Amniotic epithelial cell (primary cell): ENCODE data around the gene CAMSAP1.

Source experiments
- DNase-seq: peaks from one replicate; pipeline ENCODE4 v3.0.0-alpha.2; 2010; ENCODE audit warnings: low read depth

The CAMSAP1 gene

DNA sequence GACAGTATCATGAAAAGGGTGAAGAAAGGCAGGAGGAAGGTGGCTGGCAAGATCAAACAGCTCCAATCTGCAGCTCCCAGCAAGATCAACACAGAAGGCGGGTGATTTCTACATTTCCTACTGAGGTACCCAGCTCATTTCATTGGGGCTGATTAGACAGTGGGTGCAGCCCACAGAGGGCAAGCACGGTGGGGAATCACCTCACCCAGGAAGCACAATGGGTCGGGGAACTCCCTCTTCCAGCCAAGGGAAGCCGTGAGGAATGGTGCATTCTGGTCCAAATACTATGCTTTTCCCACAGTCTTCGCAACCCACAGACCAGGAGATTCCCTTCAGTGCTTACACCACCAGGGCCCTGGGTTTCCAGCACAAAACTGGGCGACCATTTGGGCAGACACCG, 66.8 kb downstream of the CAMSAP1 start:
- DNase-seq: peak; percentile 15

DNA sequence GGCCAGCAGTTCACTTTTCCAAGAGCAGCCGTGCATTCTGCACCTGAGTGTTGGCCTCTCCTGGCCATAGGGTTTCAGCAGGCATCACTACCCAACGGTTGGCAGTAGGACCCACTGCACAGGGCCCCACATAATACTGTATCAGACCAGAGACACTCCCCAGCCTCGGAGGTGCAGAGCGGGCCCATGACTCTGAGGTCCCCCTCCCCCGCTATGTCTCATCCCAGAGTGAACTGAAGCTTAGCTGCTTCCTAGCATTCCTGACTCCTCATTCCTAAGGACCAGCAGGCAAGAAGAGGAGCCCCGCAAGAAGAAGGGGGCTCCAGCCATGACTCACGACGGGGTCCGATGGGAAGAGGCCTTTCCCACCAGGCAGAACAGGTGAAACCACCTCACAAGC, 67.2 kb downstream of the CAMSAP1 start:
- peak; percentile 21 for DNase-seq

DNA sequence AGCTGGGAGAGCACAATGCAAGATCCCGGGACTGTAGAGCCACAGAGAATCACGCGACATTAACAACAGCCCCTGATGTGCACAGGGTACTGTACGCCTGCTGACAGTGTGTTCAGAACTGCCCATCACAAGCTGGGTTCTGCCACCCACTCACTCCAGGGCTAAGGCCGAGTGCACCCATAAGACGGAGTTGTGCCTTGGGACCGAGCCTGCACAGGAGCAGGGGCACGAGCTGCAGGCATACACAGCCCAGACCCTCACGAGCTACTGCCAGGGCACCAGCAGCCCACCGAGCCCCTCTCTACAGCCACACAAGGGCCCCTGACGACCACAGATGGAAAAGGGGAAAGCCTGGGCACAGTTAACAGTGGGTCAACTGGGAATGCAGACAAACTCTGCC, 67.8 kb downstream of the CAMSAP1 start:
- DNase-seq: no peak

GRCh38 chr9:135835131-135835530, 72.2 kb downstream of the CAMSAP1 start:
- DNase-seq: no peak

- no peak for DNase-seq
These were observed 73.5 kb downstream of the CAMSAP1 start for GRCh38 chr9:135833864-135834263.

GRCh38 chr9:135830496-135830895, 76.8 kb downstream of the CAMSAP1 start:
- DNase-seq: peak; percentile 22

GRCh38 chr9:135828656-135829055, 78.7 kb downstream of the CAMSAP1 start:
- no peak for DNase-seq

DNA sequence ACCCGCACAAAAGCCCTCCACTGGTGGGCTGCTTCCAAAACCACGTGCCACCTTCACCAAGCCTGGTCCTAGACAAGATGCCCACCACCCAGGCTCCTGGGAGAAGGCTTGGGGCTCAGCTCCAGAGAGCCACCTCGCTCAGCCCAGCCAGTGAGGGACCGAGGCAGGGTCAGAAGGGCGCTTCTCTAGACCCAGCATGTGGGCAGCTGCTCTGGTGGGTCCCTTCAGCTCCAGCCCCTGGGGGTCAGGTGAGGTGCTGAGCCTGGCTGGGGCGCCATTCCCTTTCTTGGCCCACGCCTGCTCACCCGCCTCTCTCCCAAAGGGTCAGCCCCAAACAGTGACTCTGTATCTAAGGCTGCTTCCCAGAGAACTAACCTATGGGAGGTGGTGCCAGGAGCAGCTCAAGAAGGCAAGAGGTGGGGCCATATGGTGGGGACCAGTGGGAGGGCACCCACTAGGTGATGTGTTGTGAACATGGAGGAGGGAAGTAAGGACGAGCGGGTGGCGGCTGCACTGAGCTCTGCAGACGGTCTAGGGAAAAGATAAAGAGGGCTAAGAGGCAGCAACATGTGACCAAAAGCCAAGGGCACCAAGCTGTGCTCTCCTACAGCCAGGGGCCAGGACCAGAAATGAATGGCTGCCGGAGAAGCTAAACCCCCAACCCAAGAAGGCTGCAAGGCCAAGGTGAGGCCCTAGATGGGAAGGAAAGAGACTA, 79.3 kb downstream of the CAMSAP1 start:
- no peak for DNase-seq

DNA sequence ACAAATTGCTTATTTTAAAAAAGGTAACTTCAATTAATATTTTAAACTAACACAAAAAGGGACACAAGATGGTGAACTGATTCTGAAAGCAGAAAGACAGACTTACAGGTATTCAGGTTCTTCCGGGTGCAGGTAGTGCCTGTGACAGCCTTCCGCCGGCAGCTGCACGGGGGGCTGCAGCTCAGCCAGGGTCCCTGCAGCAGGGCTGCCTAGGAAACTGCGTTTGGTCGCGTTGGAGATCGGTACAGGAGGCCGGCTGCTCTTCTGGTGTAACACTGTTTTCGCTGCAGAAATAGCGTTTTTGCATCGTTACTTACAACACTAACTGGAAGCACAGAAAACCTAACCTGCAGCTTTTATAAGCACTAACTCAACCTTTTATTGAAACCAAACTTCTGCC, 80.0 kb downstream of the CAMSAP1 start:
- DNase-seq: no peak

DNA sequence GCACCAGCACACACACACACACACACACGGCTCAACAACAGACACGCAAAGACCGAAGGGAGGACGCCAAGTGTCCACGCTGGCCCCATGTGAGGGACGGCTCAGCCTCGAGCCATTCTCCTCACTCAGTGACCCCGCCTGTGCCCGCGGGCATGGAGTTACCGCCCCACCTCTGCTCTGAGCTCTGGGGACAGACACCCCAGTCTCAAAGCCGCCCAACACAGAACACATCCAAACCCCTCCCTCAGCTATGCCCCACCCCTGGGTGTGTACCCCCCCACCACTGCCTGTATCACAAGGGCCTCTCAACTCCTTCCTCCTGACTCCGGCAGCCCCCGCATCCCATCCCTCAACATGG, 81.2 kb downstream of the CAMSAP1 start:
- no peak for DNase-seq

DNA sequence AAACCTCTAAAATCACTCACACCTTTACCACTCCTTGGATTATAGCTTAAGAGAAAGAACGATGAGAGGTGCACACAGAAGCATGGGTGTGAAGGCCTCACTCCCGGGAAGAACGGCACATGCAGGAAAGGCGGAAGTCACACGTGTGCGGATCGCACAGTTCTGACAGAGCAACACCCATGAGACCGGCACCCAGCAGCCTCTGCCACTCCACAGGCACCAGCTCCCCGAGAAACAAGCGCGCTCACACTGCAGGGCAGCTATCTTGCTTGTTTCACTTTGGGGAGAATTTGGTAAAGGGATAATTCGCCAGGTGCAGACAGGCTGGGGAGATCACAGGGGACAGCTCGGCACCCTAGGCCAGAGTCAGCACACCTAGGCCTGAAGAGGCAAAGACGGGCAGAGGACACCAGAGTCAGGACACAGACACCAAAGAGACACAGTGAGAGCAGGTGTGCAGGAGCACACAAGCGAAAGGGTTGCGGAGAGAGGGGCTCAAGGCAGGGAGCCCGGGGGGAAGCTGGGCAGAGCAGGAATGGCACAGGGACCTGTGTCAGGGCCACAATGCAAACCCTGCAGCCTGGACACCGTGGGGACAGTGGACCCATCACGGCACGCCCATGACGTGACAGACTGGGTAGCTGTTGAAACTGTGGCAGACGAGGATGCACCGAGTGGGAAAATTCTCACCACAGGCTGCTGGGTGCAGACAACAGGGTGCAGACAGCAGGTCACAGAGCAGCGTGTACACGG, 81.7 kb downstream of the CAMSAP1 start:
- DNase-seq: no peak

DNA sequence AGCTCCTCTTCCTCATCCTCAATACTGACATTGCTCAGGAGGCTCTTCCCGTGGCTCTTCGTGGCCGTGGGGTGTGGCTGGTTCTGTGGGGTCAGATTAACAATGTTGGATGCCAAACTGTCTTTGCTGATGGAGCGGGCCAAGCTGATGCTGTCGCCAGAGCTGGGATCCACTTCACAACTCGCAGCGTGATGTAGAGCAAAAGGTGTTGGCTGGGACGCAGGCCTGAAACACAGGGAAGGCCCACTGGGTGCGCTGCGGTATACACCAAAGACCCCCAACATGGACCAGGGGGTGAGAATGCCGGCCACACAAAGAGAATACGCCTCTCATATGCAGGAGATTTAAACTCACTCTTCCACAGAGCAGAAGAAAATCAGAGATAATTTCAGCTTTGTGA, 84.3 kb downstream of the CAMSAP1 start:
- DNase-seq: no peak

GRCh38 chr9:135822374-135822755, 85.0 kb downstream of the CAMSAP1 start:
- DNase-seq: no peak

GRCh38 chr9:135821733-135822373, 85.5 kb downstream of the CAMSAP1 start:
- DNase-seq: no peak

DNA sequence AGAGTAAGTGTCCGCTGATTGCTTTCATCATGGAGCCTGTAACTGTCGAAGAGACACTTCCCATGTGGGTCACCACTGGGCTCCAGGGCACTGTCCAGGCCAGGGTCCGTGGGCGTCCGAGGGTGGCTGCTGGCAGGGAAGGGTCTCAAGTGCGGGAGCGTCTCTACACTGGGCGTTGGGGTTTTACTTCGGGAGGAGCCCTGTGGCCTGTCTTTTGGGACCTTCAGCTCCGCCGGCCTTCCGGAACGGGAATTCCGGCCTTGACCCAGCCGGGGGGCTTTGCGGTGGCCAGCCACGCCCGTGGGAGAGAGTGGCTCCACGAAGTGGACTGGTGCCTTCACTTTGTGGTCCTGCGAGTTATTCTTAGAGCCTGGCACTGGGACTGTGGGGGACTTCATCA, 86.2 kb downstream of the CAMSAP1 start:
- no peak for DNase-seq

GRCh38 chr9:135820661-135821060, 86.7 kb downstream of the CAMSAP1 start:
- DNase-seq: no peak

GRCh38 chr9:135819905-135820304, 87.4 kb downstream of the CAMSAP1 start:
- DNase-seq: no peak

DNA sequence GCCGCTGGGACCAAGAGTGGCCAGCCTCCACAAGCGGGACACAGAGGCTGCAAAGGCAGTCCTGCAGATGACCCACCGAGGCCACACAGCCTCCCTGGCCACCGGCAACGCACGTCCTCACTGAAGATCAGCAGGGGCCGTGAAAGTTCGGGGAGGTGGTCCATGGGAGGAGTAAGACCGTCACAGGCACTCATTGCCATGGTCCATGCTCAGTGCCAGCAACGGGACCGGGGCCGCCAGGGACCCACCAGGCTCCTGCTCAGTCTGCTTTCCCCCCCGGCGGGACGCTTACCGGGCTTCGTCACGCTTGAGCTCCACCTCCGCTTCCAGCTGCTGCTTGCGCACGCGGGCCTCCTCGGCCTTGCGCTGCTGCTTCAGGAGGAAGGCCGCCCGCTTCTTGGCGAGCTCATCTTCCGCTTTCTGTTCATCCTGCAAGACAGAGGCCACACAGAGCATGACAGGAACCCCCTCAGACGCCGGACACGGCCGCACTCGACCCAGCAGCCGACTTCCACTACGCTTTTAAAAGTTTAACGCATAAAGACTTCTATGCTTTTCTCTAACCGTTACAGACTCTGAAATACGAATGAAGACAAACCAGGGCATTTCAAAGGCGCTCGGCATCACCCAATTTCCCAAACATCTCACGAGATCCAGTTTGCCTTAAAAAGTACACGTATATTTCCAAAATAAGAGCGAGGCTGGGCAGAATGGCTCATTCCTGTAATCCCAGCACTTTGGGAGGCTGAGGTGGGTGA, 88.4 kb downstream of the CAMSAP1 start:
- DNase-seq: no peak

GRCh38 chr9:135817951-135818717, 89.2 kb downstream of the CAMSAP1 start:
- DNase-seq: no peak

GRCh38 chr9:135816651-135816970, 90.7 kb downstream of the CAMSAP1 start:
- DNase-seq: no peak

GRCh38 chr9:135815830-135816650, 91.3 kb downstream of the CAMSAP1 start:
- no peak for DNase-seq
